ENCODE measurements around the gene SPATS1.

GRCh38 chr6:44333273-44333919 is 9.1 kb upstream of the SPATS1 start:
- TF ChIP-seq CTCF (optimal IDR thresholded peaks at IDR 0.05 in 1 of 3, IDR thresholded peaks at IDR 0.05 in 1 of 3, conservative IDR thresholded peaks at IDR 0.05 in 1 of 3; ENCODE audit: extremely low read depth in 1 of 3, insufficient read depth in 2 of 3, low read length in 3 of 3), result no peak
- TF ChIP-seq EZH2 (IDR thresholded peaks at IDR 0.05; ENCODE audit: low read length), result no peak
